Measurements from ENCODE around the gene CFAP58.

DNA sequence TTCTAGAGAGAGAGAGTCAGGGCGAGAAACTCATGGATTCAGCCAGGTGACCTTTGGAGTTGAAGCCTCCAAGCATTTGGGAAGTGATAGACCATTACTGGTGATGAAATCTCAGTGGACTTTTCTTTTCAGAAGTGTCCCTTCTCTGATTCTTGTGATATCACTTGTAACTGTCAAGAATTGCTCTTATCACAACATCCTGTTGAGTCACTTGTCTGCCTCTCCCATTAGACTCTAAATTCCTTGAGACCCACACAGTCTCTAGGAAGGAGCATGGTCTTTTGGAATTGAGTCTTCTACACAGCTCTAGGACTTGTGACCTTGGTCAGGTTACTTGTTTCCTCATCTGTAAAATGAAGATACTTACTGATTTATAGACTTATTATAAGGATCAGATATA lies 81.0 kb downstream of the CFAP58 start:
- TF ChIP-seq, protein P1, sequence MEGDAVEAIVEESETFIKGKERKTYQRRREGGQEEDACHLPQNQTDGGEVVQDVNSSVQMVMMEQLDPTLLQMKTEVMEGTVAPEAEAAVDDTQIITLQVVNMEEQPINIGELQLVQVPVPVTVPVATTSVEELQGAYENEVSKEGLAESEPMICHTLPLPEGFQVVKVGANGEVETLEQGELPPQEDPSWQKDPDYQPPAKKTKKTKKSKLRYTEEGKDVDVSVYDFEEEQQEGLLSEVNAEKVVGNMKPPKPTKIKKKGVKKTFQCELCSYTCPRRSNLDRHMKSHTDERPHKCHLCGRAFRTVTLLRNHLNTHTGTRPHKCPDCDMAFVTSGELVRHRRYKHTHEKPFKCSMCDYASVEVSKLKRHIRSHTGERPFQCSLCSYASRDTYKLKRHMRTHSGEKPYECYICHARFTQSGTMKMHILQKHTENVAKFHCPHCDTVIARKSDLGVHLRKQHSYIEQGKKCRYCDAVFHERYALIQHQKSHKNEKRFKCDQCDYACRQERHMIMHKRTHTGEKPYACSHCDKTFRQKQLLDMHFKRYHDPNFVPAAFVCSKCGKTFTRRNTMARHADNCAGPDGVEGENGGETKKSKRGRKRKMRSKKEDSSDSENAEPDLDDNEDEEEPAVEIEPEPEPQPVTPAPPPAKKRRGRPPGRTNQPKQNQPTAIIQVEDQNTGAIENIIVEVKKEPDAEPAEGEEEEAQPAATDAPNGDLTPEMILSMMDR (conservative IDR thresholded peaks at IDR 0.05) = no peak
- no peak for TF ChIP-seq EZH2 (IDR thresholded peaks at IDR 0.05; ENCODE audit: low read depth)

Data from PC-9 (cell line).